Immature natural killer cell (primary cell): Measurements from ENCODE around the gene RAB5A. TPM values are rescaled to one million over a fixed set of nuclear protein-coding genes. Genes with fewer than 3 reads are reported as not detected.
A peak's percentile ranks its signal among the peaks of the same experiment; 100 is the strongest.
"Not testable (repeated sequence)": the region's sequence is repeated elsewhere in the genome, so short reads cannot be mapped to it uniquely, and the experiment has no call there.

Source experiments
- DNase-seq, 3 donors: peaks; one replicate each; pipeline ENCODE4 v3.0.0; 2022; ENCODE audit warnings: mixed read lengths in 1 of 3
- H3K27ac Mint-ChIP-seq, 6 donors: one replicate each; pipeline ENCODE4 v1.8.0; 2020; ENCODE audit warnings: mixed read lengths in 6 of 6, mild to moderate bottlenecking in 5 of 6, inconsistent platforms in 4 of 6, moderate library complexity in 3 of 6
- H3K27me3 Mint-ChIP-seq, 3 donors: one replicate each; pipeline ENCODE4 v1.8.0; 2020 to 2021; ENCODE audit warnings: low read depth in 3 of 3, mild to moderate bottlenecking in 3 of 3, mixed read lengths in 3 of 3, moderate library complexity in 3 of 3, inconsistent platforms in 1 of 3
- H3K36me3 Mint-ChIP-seq, 3 donors: one replicate each; pipeline ENCODE4 v1.8.0; 2020; ENCODE audit warnings: mixed read lengths in 3 of 3, inconsistent platforms in 2 of 3, mild to moderate bottlenecking in 2 of 3
- H3K4me1 Mint-ChIP-seq, 2 donors: one replicate each; pipeline ENCODE4 v1.8.0; 2020; ENCODE audit warnings: inconsistent platforms in 2 of 2, mild to moderate bottlenecking in 2 of 2, mixed read lengths in 2 of 2, moderate library complexity in 1 of 2
- H3K4me3 Mint-ChIP-seq, 5 donors: one replicate each; pipeline ENCODE4 v1.8.0; 2020; ENCODE audit warnings: mild to moderate bottlenecking in 5 of 5, mixed read lengths in 5 of 5, inconsistent platforms in 3 of 5, moderate library complexity in 3 of 5
- H3K9me3 Mint-ChIP-seq, 6 donors: one replicate each; pipeline ENCODE4 v1.8.0; 2020; ENCODE audit warnings: mild to moderate bottlenecking in 6 of 6, mixed read lengths in 6 of 6, inconsistent platforms in 4 of 6, moderate library complexity in 3 of 6
- polyA plus RNA-seq, 3 donors: library from polyadenylated mRNA; unstranded; fragments of 300-500 nt; fragmentation: Illumina TruSeq; gene quantifications; one replicate each; pipeline ENCODE4 v1.2.3, GENCODE V29; 2021

The RAB5A gene
- polyA plus RNA-seq, 3 donors from 2014 or later: 33.0 to 50.8 (median 47.3) TPM

DNA sequence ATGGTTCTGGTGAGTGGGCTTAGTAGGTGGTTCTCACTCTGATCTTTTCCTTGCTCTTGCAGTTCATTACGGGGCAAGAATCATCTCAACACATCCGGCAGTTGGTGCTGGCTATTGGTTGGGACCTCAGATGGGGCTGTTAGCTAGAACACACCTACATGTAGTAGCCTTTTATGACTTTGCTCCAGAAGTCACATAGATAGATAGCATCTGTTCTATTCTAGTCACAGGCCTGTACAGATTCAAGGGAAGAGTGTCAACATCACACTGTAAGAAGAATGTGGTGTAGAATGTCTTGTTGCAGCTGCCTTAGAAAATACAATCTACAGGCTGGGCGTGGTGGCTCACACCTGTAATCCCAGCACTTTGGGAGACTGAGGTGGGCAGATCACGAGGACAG lies 15.1 kb downstream of the RAB5A start:
- H3K36me3 Mint-ChIP-seq: peaks cover 0 to 3% (median 0%) of the 10 kb centered on the region in 3 donors
- H3K27me3 Mint-ChIP-seq: peaks cover 0 to 1% (median 0%) of the 10 kb centered on the region in 3 donors
- no peak for DNase-seq
- no peak overlapping the region for H3K4me3 Mint-ChIP-seq
- no peaks in the 10 kb centered on the region for H3K9me3 Mint-ChIP-seq
- H3K4me1 Mint-ChIP-seq: peaks cover 75 to 95% of the 10 kb centered on the region in 2 donors
- H3K27ac Mint-ChIP-seq: peak overlapping the region in 5 of 6 donors; percentile 3 to 57 (median 10)

GRCh38 chr3:19967208-19967607 lies 20.3 kb downstream of the RAB5A start:
- peaks cover 0 to 8% (median 4%) of the 10 kb centered on the region in 3 donors for H3K36me3 Mint-ChIP-seq
- H3K4me3 Mint-ChIP-seq: no peak overlapping the region
- H3K4me1 Mint-ChIP-seq: peaks cover 63 to 91% of the 10 kb centered on the region in 2 donors
- no peaks in the 10 kb centered on the region for H3K9me3 Mint-ChIP-seq
- DNase-seq: no peak
- H3K27me3 Mint-ChIP-seq: no peaks in the 10 kb centered on the region
- H3K27ac Mint-ChIP-seq: peak overlapping the region in 1 of 6 donors; percentile 34

GRCh38 chr3:19967812-19968211 lies 20.9 kb downstream of the RAB5A start:
- peak overlapping the region in 4 of 6 donors; percentile 12 to 50 (median 22) for H3K27ac Mint-ChIP-seq
- H3K9me3 Mint-ChIP-seq: no peaks in the 10 kb centered on the region
- no peak for DNase-seq
- peaks cover 0 to 8% (median 4%) of the 10 kb centered on the region in 3 donors for H3K36me3 Mint-ChIP-seq
- H3K4me1 Mint-ChIP-seq: peaks cover 63 to 91% of the 10 kb centered on the region in 2 donors
- H3K4me3 Mint-ChIP-seq: no peak overlapping the region
- no peaks in the 10 kb centered on the region for H3K27me3 Mint-ChIP-seq

GRCh38 chr3:19970327-19970726 lies 23.4 kb downstream of the RAB5A start:
- Mint-ChIP-seq H3K27ac (peak overlapping the region in 3 of 6 donors; percentile 24 to 63 (median 46)), H3K4me3 (no peak overlapping the region), H3K27me3 (no peaks in the 10 kb centered on the region), H3K9me3 (no peaks in the 10 kb centered on the region), H3K36me3 (peaks cover 7 to 21% (median 10%) of the 10 kb centered on the region in 3 donors), H3K4me1 (peaks cover 48 to 78% of the 10 kb centered on the region in 2 donors)
- DNase-seq: no peak

DNA sequence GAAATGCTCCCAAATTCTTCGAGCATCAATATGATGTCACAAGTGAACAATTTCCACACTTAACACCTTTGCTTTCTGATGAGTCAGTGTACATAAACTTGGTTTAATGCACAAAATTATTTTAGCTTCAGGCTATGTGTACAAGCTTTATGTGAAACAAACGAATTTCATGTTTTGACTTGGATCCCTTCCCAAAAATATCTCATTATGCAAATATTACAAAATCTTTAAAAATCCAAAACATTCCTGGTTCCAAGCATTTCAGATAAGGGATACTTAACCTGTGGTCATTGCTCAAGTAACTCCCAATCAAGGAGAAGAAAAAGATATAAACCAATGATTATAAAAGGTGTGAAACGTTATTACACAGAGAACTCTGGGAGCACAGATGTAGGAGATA lies 25.2 kb downstream of the RAB5A start:
- no peak for DNase-seq
- H3K36me3 Mint-ChIP-seq: peaks cover 7 to 19% (median 18%) of the 10 kb centered on the region in 3 donors
- no peaks in the 10 kb centered on the region for H3K9me3 Mint-ChIP-seq
- peak overlapping the region in 3 of 6 donors; percentile 5 to 64 (median 25) for H3K27ac Mint-ChIP-seq
- peaks cover 37 to 61% of the 10 kb centered on the region in 2 donors for H3K4me1 Mint-ChIP-seq
- H3K4me3 Mint-ChIP-seq: no peak overlapping the region
- no peaks in the 10 kb centered on the region for H3K27me3 Mint-ChIP-seq

GRCh38 chr3:19988904-19989303 lies 42.0 kb downstream of the RAB5A start:
- not testable (repeated sequence) for H3K4me3 Mint-ChIP-seq, H3K27ac Mint-ChIP-seq, DNase-seq, H3K9me3 Mint-ChIP-seq, H3K27me3 Mint-ChIP-seq, H3K4me1 Mint-ChIP-seq
- H3K36me3 Mint-ChIP-seq: peaks cover 11 to 29% (median 17%) of the 10 kb centered on the region in 3 donors

DNA sequence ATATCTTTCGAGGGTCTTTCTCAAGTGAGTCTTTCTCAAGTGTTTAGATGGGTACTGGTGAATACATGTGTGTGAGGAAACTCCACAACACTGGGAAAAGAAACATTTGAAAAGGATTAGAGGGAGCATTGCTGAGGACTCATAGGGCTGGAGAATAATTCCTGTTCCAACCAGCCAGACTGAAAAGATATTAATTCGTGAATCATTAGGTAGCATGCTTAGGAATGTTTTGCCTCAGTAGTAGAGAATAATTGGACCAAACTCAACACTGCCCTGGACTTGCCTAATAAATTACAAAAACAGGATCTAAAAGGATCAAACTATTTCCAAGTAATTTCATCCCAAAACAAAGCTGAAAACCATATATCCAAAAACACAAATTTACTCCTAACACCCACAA lies 47.9 kb downstream of the RAB5A start:
- Mint-ChIP-seq H3K9me3 (peaks cover 0 to 2% (median 0%) of the 10 kb centered on the region in 6 donors), H3K27ac (no peak overlapping the region), H3K27me3 (peaks cover 0 to 2% (median 0%) of the 10 kb centered on the region in 3 donors), H3K36me3 (peaks cover 0 to 4% (median 3%) of the 10 kb centered on the region in 3 donors), H3K4me3 (no peak overlapping the region), H3K4me1 (no peaks in the 10 kb centered on the region)
- no peak for DNase-seq

DNA sequence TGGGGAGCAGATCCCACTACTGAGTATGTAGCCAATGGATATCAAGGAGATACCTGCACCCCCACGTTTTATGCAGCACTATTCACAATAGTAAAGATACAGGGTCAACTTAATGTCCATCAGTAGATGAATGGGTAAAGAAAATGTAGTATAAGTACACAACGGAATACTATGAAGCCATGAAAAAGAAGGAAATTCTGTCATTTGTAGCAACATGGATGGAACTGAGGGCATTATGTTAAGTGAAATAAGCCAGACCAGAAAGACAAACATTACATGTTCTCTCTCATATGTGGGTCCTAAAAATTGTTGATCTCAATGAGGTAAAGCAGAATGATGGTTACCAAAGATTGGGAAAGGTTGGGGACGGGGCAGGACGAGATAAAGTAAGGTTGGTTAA lies 50.6 kb downstream of the RAB5A start:
- Mint-ChIP-seq H3K9me3 (no peaks in the 10 kb centered on the region), H3K4me1 (no peaks in the 10 kb centered on the region), H3K27me3 (peaks cover 0 to 2% (median 0%) of the 10 kb centered on the region in 3 donors), H3K4me3 (no peak overlapping the region), H3K27ac (no peak overlapping the region), H3K36me3 (peaks cover 0 to 4% (median 3%) of the 10 kb centered on the region in 3 donors)
- no peak for DNase-seq

- Mint-ChIP-seq H3K27me3 (no peaks in the 10 kb centered on the region), H3K4me1 (no peaks in the 10 kb centered on the region), H3K4me3 (no peak overlapping the region), H3K27ac (no peak overlapping the region), H3K36me3 (peaks cover 0 to 4% (median 2%) of the 10 kb centered on the region in 3 donors), H3K9me3 (no peaks in the 10 kb centered on the region)
- no peak for DNase-seq
Observed at GRCh38 chr3:20001932-20002331, 55.0 kb downstream of the RAB5A start.

GRCh38 chr3:20007960-20008359 lies 61.1 kb downstream of the RAB5A start:
- H3K27ac Mint-ChIP-seq: no peak overlapping the region
- H3K9me3 Mint-ChIP-seq: no peaks in the 10 kb centered on the region
- H3K4me3 Mint-ChIP-seq: no peak overlapping the region
- no peak for DNase-seq
- no peaks in the 10 kb centered on the region for H3K27me3 Mint-ChIP-seq
- H3K4me1 Mint-ChIP-seq: no peaks in the 10 kb centered on the region
- peaks cover 0 to 4% (median 0%) of the 10 kb centered on the region in 3 donors for H3K36me3 Mint-ChIP-seq

DNA sequence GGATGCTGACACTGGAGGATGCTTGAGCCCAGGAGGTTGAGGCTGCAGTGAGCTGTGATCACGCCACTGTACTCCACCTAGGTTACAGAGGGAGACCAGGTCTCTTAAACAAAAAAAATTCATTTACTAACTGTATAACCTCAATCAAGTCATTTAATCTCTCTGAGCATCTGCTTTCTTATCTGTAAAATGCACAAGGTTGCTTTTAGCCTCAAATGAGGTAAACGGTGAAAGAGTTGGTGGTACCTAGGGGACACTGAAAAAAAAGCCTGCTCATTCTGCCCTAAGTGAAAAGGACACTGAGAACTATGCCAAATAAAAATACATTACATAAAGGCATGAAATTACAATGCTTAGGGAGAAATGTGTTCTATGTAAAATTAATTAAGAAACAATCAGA lies 61.7 kb downstream of the RAB5A start:
- peaks cover 0 to 4% (median 0%) of the 10 kb centered on the region in 3 donors for H3K36me3 Mint-ChIP-seq
- no peaks in the 10 kb centered on the region for H3K27me3 Mint-ChIP-seq
- no peaks in the 10 kb centered on the region for H3K4me1 Mint-ChIP-seq
- no peak overlapping the region for H3K4me3 Mint-ChIP-seq
- no peaks in the 10 kb centered on the region for H3K9me3 Mint-ChIP-seq
- DNase-seq: no peak
- no peak overlapping the region for H3K27ac Mint-ChIP-seq

- no peaks in the 10 kb centered on the region for H3K36me3 Mint-ChIP-seq
- DNase-seq: no peak
- H3K9me3 Mint-ChIP-seq: no peaks in the 10 kb centered on the region
- H3K27me3 Mint-ChIP-seq: no peaks in the 10 kb centered on the region
- no peaks in the 10 kb centered on the region for H3K4me1 Mint-ChIP-seq
- no peak within 1 kb of the TSS for H3K4me3 Mint-ChIP-seq
- H3K27ac Mint-ChIP-seq: no peak within 1 kb of the TSS
Observed at GRCh38 chr3:20012164-20012563, 65.3 kb downstream of the RAB5A start, which contains the start of gene PP2D1. Gene PP2D1 (minus strand): TSS chr3:20012264. CDS start chr3:20012072, 192 bp downstream.

- Mint-ChIP-seq H3K36me3 (no peaks in the 10 kb centered on the region), H3K9me3 (no peaks in the 10 kb centered on the region), H3K27me3 (no peaks in the 10 kb centered on the region), H3K4me3 (no peak overlapping the region), H3K27ac (peak overlapping the region in 1 of 6 donors; percentile 54), H3K4me1 (no peaks in the 10 kb centered on the region)
- no peak for DNase-seq
Observed at GRCh38 chr3:20013396-20013795, 66.5 kb downstream of the RAB5A start.

DNA sequence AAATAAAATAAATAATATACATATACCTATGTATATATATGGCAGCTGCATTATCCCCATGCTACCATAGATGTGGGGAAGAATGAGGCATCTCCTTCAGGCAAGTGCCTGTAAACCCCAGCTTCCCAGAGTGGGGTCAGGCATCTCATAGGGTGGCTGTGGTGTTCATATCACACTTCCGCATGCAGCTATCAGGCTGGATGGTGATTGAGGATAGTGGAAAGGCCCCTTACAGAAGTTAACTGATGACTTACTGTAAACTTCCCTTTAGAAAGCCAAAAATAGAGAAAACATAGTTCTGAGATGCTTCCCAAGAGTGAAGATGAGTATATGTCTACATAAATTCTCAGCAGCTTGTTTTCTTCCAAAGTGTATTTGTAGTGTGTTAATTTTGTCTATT lies 68.6 kb downstream of the RAB5A start:
- Mint-ChIP-seq H3K27me3 (no peaks in the 10 kb centered on the region), H3K36me3 (no peaks in the 10 kb centered on the region)

GRCh38 chr3:20016076-20016475 lies 69.2 kb downstream of the RAB5A start:
- H3K27ac Mint-ChIP-seq, H3K27me3 Mint-ChIP-seq, DNase-seq, H3K9me3 Mint-ChIP-seq, H3K4me1 Mint-ChIP-seq, H3K36me3 Mint-ChIP-seq, H3K4me3 Mint-ChIP-seq: not testable (repeated sequence)

More for the DNA sequence above, 68.6 kb downstream of the RAB5A start:
- Mint-ChIP-seq H3K4me1 (no peaks in the 10 kb centered on the region), H3K27ac (no peak overlapping the region), H3K9me3 (no peaks in the 10 kb centered on the region), H3K4me3 (no peak overlapping the region)
- DNase-seq: no peak
